ENCODE results near the gene CASP1.
"Not testable (repeated sequence)": the region's sequence is repeated elsewhere in the genome, so short reads cannot be mapped to it uniquely, and the experiment has no call there.

Gene CASP1

DNA sequence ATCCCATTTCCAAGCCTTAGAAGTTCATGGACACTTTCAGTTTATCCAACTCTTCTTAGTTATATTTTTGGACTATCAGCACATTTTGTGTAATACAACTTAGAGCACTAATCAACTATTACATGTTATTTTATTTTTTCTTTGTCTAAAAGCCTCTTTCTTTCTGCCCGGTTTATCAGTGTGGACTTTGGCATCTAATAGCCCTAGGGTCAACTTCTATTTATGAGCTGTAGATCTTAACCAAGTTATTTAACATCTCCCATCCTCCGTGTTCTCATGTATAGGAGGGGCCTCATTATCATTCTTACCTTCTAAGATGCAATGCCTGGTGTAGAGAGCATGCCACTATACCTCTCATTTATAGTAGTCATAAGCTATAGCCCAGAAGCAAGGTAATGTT, 5.8 kb upstream of the CASP1 start:
- TF ChIP-seq, protein P1, sequence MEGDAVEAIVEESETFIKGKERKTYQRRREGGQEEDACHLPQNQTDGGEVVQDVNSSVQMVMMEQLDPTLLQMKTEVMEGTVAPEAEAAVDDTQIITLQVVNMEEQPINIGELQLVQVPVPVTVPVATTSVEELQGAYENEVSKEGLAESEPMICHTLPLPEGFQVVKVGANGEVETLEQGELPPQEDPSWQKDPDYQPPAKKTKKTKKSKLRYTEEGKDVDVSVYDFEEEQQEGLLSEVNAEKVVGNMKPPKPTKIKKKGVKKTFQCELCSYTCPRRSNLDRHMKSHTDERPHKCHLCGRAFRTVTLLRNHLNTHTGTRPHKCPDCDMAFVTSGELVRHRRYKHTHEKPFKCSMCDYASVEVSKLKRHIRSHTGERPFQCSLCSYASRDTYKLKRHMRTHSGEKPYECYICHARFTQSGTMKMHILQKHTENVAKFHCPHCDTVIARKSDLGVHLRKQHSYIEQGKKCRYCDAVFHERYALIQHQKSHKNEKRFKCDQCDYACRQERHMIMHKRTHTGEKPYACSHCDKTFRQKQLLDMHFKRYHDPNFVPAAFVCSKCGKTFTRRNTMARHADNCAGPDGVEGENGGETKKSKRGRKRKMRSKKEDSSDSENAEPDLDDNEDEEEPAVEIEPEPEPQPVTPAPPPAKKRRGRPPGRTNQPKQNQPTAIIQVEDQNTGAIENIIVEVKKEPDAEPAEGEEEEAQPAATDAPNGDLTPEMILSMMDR (conservative IDR thresholded peaks at IDR 0.05; ENCODE audit: low read depth, low read length), result no peak
- DNase-seq (ENCODE audit: low read depth), result no peak
- H3K4me3 ChIP-seq (ENCODE audit: low read depth, low read length), result no peak overlapping the region

DNA sequence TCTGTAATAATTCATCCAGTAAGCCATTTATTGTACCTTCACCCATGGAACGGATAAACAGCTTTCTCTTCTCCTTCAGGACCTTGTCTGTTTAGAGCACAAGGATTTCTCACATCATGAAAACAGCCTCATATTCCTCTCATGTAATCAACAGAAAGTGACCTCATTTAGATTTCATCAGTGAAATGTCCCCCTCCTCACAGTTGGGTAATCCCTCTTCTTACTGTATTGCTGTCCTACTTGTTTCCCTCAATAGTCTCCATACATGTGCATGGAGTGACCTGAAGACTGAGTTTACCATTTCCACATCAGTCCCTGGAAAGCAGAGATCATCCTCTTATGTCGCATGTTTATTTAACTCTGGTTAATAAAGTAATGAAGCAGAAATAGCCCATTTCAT, 556 bp downstream of the CASP1 start:
- peak overlapping the region; percentile 51 for H3K4me3 ChIP-seq (ENCODE audit: low read depth, low read length)
- not testable (repeated sequence) for DNase-seq (ENCODE audit: low read depth)

DNA sequence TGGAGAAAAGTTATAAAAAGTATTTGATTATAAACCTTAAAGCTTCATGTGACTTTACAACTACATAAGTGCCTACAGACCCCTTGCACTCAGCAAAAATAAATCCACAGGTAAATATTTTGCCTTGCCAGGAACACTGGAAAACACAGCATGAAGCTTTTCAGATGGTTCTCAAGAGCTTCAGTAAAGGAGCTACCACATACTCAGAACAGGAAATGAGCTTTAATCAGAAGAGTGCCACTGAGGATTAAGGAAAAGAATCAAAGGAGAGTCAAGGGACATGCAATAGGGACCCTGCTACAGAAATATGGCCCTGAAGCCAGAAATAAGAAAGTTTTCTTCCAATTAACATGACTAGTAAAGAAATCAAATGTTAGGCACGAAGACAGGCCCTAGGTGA, 1.2 kb downstream of the CASP1 start:
- H3K4me3 ChIP-seq (ENCODE audit: low read depth, low read length), result no peak overlapping the region
- TF ChIP-seq, protein P1 (conservative IDR thresholded peaks at IDR 0.05; ENCODE audit: low read depth, low read length), result no peak
- no peak for DNase-seq (ENCODE audit: low read depth)

DNA sequence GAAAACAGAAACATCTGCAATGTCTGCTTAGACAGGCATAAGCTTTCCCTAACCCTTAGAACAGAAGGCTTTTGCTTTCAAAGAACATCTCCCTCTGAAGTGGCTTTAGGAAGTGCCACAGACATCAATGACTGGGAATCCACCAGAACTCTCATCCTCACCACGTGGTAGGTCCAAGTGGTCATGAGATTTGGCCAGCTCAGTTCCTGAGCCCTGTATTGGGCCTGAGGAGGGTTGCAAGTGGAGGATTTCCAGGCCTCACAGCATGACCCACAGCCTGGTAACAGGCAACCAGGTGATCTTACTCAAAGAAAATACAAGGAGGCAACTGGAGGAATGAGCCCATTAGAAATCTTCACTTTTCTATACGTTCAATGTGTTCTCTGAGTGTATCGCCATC, 1.6 kb downstream of the CASP1 start:
- TF ChIP-seq, protein P1 (conservative IDR thresholded peaks at IDR 0.05; ENCODE audit: low read depth, low read length), result no peak
- DNase-seq (ENCODE audit: low read depth), result no peak
- no peak overlapping the region for H3K4me3 ChIP-seq (ENCODE audit: low read depth, low read length)

DNA sequence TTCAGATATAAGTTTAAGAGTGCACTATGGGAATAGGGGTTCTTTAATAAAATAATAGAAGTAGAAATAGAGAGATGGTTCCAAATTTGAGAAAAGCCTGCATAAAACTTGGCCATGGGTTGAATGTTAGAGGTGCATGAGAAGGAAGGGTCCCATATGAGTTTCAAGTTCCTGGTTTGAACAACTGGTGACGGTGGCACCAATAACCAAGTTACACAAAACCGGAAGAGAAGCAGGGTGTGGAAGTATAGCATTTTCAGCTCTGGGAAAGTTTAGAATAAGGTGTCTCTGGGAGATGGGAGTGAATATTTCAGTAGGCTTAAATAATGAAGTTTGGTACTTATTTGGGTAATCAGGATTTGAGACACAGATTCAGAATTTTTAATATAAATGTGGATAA, 2.4 kb downstream of the CASP1 start:
- no peak for DNase-seq (ENCODE audit: low read depth)
- H3K4me3 ChIP-seq (ENCODE audit: low read depth, low read length), result no peak overlapping the region
- TF ChIP-seq, protein P1 (conservative IDR thresholded peaks at IDR 0.05; ENCODE audit: low read depth, low read length), result no peak

DNA sequence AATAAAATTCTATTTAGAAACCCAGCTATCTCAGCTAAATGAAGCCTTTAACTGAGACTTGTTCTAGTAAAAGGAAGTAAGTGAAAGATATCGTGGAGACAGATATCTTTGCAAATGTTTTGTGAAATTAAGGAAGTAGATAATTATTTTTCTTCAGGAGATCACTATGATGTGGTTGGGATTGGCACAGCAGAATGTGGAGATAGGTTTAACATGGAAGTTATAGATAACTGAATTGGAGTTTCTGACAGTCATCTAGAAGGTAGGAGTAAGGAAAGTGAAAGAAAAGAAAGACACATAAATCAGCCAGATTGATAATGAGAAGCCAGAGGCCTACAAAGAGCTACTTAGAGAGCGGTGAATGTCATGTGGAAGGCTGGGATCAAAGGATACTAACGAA, 7.3 kb downstream of the CASP1 start:
- no peak overlapping the region for H3K4me3 ChIP-seq (ENCODE audit: low read depth, low read length)
- TF ChIP-seq, protein P1 (conservative IDR thresholded peaks at IDR 0.05; ENCODE audit: low read depth, low read length), result no peak
- DNase-seq (ENCODE audit: low read depth), result no peak

DNA sequence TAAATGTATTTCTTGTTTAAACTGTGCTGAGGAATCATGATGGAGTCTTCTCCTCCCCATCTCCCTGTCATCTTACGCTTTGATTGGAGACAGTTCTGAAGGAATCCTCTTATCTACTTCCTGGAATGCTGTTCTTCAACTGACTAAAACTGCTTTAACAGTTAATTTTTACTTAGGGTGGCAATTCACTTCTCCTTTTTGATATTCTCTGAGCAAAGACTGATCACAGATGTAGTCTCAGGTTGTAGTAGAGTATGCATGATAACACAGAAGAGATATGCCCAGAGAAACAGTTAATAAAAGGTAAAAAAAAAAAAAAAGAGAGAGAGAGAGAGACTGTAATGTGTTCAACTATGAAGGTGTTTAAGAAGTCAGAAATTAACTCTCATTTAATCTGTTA, 10.6 kb downstream of the CASP1 start:
- no peak for DNase-seq (ENCODE audit: low read depth)

More for the DNA sequence above, 10.6 kb downstream of the CASP1 start:
- no peak overlapping the region for H3K4me3 ChIP-seq (ENCODE audit: low read depth, low read length)
- TF ChIP-seq, protein P1 (conservative IDR thresholded peaks at IDR 0.05; ENCODE audit: low read depth, low read length), result no peak

Measured in choroid plexus epithelial cell (primary cell).